ENCODE data around the gene SLC34A2.
"Not testable (repeated sequence)": the region's sequence is repeated elsewhere in the genome, so short reads cannot be mapped to it uniquely, and the experiment has no call there.

SLC34A2 gene

GRCh38 chr4:25654971-25655963 lies at the start of gene SLC34A2:
Gene SLC34A2 (plus strand): TSS chr4:25655851. CDS start chr4:25662501, 6,650 bp downstream.
- Mint-ChIP-seq H3K27ac (no peak within 1 kb of the TSS), H3K4me1 (peaks cover 4 to 14% of the 10 kb centered on the region in 2 donors), H3K9me3 (no peaks in the 10 kb centered on the region), H3K36me3 (no peaks in the 10 kb centered on the region), H3K4me3 (no peak within 1 kb of the TSS), H3K27me3 (peaks cover 32 to 33% of the 10 kb centered on the region in 2 donors)
- peak in 1 of 2 donors; percentile 12 for ATAC-seq (replicated peaks)
- DNase-seq: no peak

- Mint-ChIP-seq H3K4me1 (no peaks in the 10 kb centered on the region), H3K4me3 (no peak overlapping the region), H3K27ac (no peak overlapping the region), H3K27me3 (no peaks in the 10 kb centered on the region), H3K36me3 (no peaks in the 10 kb centered on the region), H3K9me3 (peaks cover 2 to 3% of the 10 kb centered on the region in 2 donors)
- ATAC-seq (replicated peaks): no peak
- DNase-seq: no peak
Measured at GRCh38 chr4:25608644-25609043, 47.0 kb upstream of the SLC34A2 start.

- Mint-ChIP-seq H3K4me1 (no peaks in the 10 kb centered on the region), H3K4me3 (no peak overlapping the region), H3K9me3 (peaks cover 2 to 3% of the 10 kb centered on the region in 2 donors), H3K27me3 (no peaks in the 10 kb centered on the region), H3K27ac (no peak overlapping the region), H3K36me3 (no peaks in the 10 kb centered on the region)
- ATAC-seq (replicated peaks): no peak
- no peak for DNase-seq
Measured at GRCh38 chr4:25609976-25610375, 45.7 kb upstream of the SLC34A2 start.

DNA sequence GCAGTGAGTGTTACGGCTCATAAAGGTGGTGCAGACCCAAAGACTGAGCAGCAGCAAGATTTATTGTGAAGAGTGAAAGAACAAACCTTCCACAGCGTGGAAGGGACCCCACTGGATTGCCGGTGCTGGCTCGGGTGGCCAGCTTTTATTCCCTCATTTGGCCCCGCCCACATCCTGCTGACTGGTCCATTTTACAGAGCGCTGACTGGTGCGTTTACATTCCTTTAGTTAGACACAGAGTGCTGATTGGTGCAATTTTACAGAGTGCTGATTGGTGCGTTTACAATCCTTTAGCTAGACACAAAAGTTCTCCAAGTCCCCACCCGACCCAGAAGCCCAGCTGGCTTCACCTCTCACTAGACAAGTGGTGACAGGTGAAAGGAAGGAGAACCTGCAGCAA lies 42.0 kb upstream of the SLC34A2 start:
- H3K4me3 Mint-ChIP-seq; DNase-seq; H3K4me1 Mint-ChIP-seq; H3K9me3 Mint-ChIP-seq; ATAC-seq (replicated peaks); H3K27me3 Mint-ChIP-seq; H3K27ac Mint-ChIP-seq; H3K36me3 Mint-ChIP-seq: not testable (repeated sequence)

DNA sequence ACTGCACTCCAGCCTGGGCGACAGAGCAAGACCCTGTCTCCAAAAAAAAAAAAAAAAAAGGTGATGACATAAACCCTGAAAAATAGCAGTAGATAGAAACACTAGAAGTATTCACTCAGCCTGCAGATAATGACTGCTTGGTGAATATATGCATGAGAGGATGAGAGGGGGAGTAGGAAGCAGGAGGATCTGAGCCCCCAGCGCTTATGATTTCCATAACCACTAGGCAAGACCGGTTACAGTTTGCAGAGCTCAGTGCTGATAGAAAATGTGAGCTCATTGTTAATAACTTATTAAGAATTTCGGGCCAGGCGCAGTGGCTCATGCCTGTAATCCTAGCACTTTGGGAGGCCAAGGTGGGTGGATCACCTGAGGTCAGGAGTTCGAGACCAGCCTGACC lies 40.8 kb upstream of the SLC34A2 start:
- Mint-ChIP-seq H3K36me3 (no peaks in the 10 kb centered on the region), H3K9me3 (peaks cover 2 to 3% of the 10 kb centered on the region in 2 donors), H3K4me1 (no peaks in the 10 kb centered on the region), H3K4me3 (no peak overlapping the region), H3K27ac (no peak overlapping the region), H3K27me3 (no peaks in the 10 kb centered on the region)
- no peak for ATAC-seq (replicated peaks)
- DNase-seq: no peak

GRCh38 chr4:25621027-25621930 lies 34.4 kb upstream of the SLC34A2 start:
- Mint-ChIP-seq H3K36me3 (no peaks in the 10 kb centered on the region), H3K4me1 (no peaks in the 10 kb centered on the region), H3K4me3 (no peak overlapping the region), H3K9me3 (no peaks in the 10 kb centered on the region), H3K27me3 (peaks cover 8 to 14% of the 10 kb centered on the region in 2 donors), H3K27ac (no peak overlapping the region)
- ATAC-seq (replicated peaks): peak in 1 of 2 donors; percentile 22
- DNase-seq: no peak

DNA sequence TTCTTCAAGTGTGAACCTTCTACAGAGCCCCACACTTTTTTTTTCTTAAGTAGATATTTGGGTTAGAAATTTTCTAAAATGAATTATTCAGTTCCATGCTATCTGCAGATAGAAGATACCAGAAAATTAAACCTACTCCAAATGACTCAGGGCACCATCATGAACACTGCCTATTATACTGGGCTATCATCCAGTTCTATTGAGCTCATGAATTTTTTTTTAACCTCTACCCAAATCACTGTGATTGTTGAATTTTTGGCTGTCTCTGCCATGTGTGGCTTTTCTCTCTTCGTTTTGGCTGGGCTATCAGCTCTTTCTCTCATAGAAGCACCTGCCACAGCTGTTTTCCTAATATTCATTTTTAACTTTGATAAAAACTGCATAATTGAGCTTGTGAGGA lies 31.0 kb upstream of the SLC34A2 start:
- DNase-seq (no peak), ATAC-seq (replicated peaks) (no peak)
- no peaks in the 10 kb centered on the region for H3K36me3 Mint-ChIP-seq
- H3K4me3 Mint-ChIP-seq: no peak overlapping the region
- no peaks in the 10 kb centered on the region for H3K9me3 Mint-ChIP-seq
- peaks cover 8 to 14% of the 10 kb centered on the region in 2 donors for H3K27me3 Mint-ChIP-seq
- H3K27ac Mint-ChIP-seq: no peak overlapping the region
- H3K4me1 Mint-ChIP-seq: no peaks in the 10 kb centered on the region

DNA sequence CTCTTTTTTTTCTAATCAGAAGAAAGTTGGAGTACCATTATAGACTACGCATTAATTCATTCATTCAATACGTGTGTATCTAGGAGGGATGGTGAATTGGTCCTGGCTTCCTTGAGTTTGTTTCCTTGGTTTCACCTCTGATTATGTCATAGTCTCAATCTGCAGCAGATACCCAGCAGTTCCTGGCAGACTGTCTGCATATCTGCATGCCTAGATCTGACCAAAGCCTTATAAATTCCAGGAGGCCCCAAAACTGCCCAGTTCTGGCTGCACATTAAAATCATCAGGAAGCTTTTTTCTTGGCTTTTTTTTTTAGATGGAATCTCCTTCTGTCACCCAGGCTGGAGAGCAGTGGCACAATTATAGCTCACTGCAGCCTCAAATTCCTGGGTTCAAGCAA lies 27.2 kb upstream of the SLC34A2 start:
- Mint-ChIP-seq H3K4me1 (no peaks in the 10 kb centered on the region), H3K27me3 (peaks cover 7 to 12% of the 10 kb centered on the region in 2 donors), H3K9me3 (no peaks in the 10 kb centered on the region), H3K4me3 (no peak overlapping the region), H3K27ac (no peak overlapping the region), H3K36me3 (no peaks in the 10 kb centered on the region)
- no peak for ATAC-seq (replicated peaks)
- DNase-seq: no peak

GRCh38 chr4:25632135-25632534 lies 23.5 kb upstream of the SLC34A2 start:
- Mint-ChIP-seq H3K27ac (no peak overlapping the region), H3K4me3 (no peak overlapping the region), H3K9me3 (no peaks in the 10 kb centered on the region), H3K27me3 (peaks cover 0 to 9% of the 10 kb centered on the region in 2 donors), H3K4me1 (no peaks in the 10 kb centered on the region), H3K36me3 (no peaks in the 10 kb centered on the region)
- DNase-seq: no peak
- ATAC-seq (replicated peaks): no peak

GRCh38 chr4:25633541-25633940 lies 22.1 kb upstream of the SLC34A2 start:
- Mint-ChIP-seq H3K4me3 (no peak overlapping the region), H3K4me1 (no peaks in the 10 kb centered on the region), H3K27ac (no peak overlapping the region), H3K9me3 (no peaks in the 10 kb centered on the region), H3K36me3 (no peaks in the 10 kb centered on the region), H3K27me3 (peaks cover 0 to 9% of the 10 kb centered on the region in 2 donors)
- no peak for DNase-seq
- no peak for ATAC-seq (replicated peaks)

DNA sequence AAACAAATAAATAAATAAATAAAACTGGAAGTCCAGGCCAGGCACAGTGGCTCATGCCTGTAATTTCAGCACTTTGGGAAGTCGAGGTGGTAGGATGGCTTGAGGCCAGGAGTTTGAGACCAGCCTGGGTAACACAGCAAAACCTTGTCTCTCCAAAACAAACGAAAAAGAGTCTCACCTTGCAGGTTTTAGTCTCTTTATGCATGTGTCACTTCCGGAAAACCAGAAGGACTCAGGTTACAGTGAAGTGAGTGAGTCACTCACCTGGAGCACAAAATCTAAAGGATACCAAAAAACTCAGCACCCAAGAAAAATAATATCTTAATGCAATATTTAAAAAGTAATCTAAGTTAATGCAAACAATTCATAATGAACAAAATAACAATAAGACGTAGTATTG lies 20.1 kb upstream of the SLC34A2 start:
- DNase-seq: no peak
- Mint-ChIP-seq H3K36me3 (no peaks in the 10 kb centered on the region), H3K9me3 (no peaks in the 10 kb centered on the region), H3K4me1 (no peaks in the 10 kb centered on the region), H3K27ac (no peak overlapping the region), H3K4me3 (no peak overlapping the region), H3K27me3 (peaks cover 0 to 9% of the 10 kb centered on the region in 2 donors)
- ATAC-seq (replicated peaks): no peak

DNA sequence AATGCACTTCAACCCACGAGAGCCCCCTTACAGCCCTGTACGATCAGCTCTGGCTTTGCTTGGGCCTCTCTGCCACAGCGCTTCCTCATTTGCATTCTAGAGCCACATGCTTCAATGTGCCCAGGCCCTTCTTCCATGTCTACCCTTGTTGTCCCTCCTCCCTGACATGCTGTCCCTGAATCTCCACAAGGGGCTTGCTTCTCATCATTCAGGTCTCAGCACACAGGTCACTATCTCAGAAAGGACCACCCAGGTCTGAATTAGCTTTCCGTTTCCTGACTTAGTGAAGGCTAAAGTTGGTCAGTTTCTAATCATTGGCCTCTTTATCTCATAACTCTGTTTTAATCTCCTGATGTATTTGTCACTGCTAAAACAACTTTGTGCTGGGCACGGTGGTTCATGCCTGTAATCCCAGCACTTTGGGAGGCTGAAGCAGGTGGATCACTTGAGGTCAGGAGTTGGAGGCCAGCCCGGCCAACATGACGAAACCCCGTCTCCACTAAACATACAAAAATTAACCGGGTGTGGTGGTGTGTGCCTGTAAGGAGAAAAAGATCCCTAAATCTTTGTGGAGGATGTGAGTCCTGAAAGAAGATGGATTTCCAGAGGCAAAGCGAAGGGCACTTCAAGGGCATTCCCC lies 17.9 kb upstream of the SLC34A2 start:
- ATAC-seq (replicated peaks) (no peak), DNase-seq (no peak)
- no peak overlapping the region for H3K4me3 Mint-ChIP-seq
- H3K4me1 Mint-ChIP-seq: no peaks in the 10 kb centered on the region
- no peak overlapping the region for H3K27ac Mint-ChIP-seq
- H3K36me3 Mint-ChIP-seq: no peaks in the 10 kb centered on the region
- H3K27me3 Mint-ChIP-seq: no peaks in the 10 kb centered on the region
- H3K9me3 Mint-ChIP-seq: no peaks in the 10 kb centered on the region

DNA sequence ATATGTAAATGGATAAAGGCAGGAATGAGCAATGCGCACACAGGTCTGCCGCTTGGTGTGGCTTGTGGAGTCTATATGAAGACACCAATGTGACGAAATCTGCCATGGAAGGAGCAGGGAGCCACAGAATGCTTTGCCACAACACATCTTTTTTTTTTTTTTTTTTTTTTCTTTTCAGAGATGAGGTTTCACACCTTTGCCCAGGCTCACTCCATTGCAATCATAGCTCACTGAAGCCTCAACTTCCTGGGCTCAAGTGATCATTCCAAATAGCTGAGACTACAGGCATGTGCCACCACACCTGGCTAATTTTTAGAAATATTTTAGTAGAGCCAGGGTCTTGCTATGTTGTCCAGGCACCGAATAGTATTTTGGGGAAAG lies 17.4 kb upstream of the SLC34A2 start:
- no peak overlapping the region for H3K4me3 Mint-ChIP-seq
- no peaks in the 10 kb centered on the region for H3K36me3 Mint-ChIP-seq
- no peak for DNase-seq
- ATAC-seq (replicated peaks): no peak
- H3K9me3 Mint-ChIP-seq: no peaks in the 10 kb centered on the region
- H3K27ac Mint-ChIP-seq: no peak overlapping the region
- H3K27me3 Mint-ChIP-seq: no peaks in the 10 kb centered on the region
- H3K4me1 Mint-ChIP-seq: no peaks in the 10 kb centered on the region

DNA sequence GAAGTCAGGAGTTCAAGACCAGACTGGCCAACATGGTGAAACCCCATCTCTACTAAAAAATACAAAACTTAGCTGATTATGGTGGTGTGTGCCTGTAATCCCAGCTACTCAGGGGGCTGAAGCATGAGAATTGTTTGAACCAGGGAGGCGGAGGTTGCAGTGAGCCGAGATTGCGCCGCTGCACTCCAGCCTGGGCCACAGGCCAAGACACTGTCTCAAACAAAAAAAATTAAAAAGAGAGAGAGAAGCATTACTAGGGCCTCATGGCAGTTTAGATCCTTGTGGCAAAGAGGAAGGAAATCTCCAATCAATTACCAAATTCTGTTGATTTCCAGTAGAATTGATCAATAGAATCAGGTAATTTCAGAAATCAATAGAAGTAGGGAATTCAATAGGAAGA lies 16.8 kb upstream of the SLC34A2 start:
- Mint-ChIP-seq H3K4me1 (no peaks in the 10 kb centered on the region), H3K9me3 (no peaks in the 10 kb centered on the region), H3K27me3 (no peaks in the 10 kb centered on the region), H3K27ac (no peak overlapping the region), H3K4me3 (no peak overlapping the region), H3K36me3 (no peaks in the 10 kb centered on the region)
- ATAC-seq (replicated peaks): no peak
- DNase-seq: no peak

All from stimulated activated naive B cell treated with anti-CD40 and anti-IgM and Interleukin-4, amounts not matched to agents 10 μg/mL and 1 μg/mL and 100 μg/mL, for 72 hours (primary cell).